Breast epithelium (tissue), 4 donors: ENCODE results near the gene ARRDC5. TPM values are rescaled to one million over a fixed set of nuclear protein-coding genes. Genes with fewer than 3 reads are reported as not detected.

Source experiments
- DNase-seq, 2 donors: peaks; one replicate each; pipeline ENCODE4 v3.0.0-alpha.2; 2019; ENCODE audit warnings: low spot score in 2 of 2
- H3K27ac ChIP-seq, 2 donors: fragments of 200-600 bp; sonication (generic) in 1 of 2; one replicate each; pipeline ENCODE4 v1.5.1; 2016 to 2019; ENCODE audit warnings: mild to moderate bottlenecking in 1 of 2
- H3K27me3 ChIP-seq, 2 donors: fragments of 200-600 bp; sonication (generic) in 1 of 2; one replicate each; pipeline versions ENCODE4 v1.5.1 to v1.6.0; 2017 to 2019; ENCODE audit warnings: control low read depth in 1 of 2, mild to moderate bottlenecking in 1 of 2
- H3K36me3 ChIP-seq: fragments of 200-600 bp; one replicate; pipeline ENCODE4 v1.5.1; 2019
- H3K4me1 ChIP-seq, 2 donors: fragments of 200-600 bp; sonication (generic); one replicate each; pipeline ENCODE4 v1.5.1; 2016 to 2019; ENCODE audit warnings: control low read depth in 1 of 2
- H3K4me3 ChIP-seq, 3 donors: fragments of 200-600 bp; sonication (generic); 1 replicate in 2 of 3; 2 replicates in 1 of 3; pipeline ENCODE4 v1.5.1; 2016 to 2019; ENCODE audit warnings: mild to moderate bottlenecking in 3 of 3, moderate library complexity in 2 of 3
- H3K9me3 ChIP-seq, 2 donors: fragments of 200-600 bp; sonication (generic) in 1 of 2; one replicate each; pipeline ENCODE4 v1.5.1; 2016 to 2019; ENCODE audit warnings: control low read depth in 1 of 2
- POLR2A ChIP-seq: fragments of 450-650 bp; IDR thresholded peaks from one replicate; pipeline ENCODE4 v1.6.1; 2016; ENCODE audit warnings: antibody characterized with exemption, mild to moderate bottlenecking, moderate library complexity
- POLR2AphosphoS5 ChIP-seq, 3 donors: sonication (generic); formaldehyde crosslinking; IDR thresholded peaks; one replicate each; pipeline ENCODE4 v1.6.1; 2017; ENCODE audit warnings: antibody characterized with exemption in 3 of 3
- intact Hi-C: fragments of 100-400 bp; cut with DNase I; formaldehyde crosslinking; loops from one replicate; pipeline ENCODE4 v1.15.1; 2023; ENCODE audit warnings: low total_unique reads
- total RNA-seq, 3 donors: library from RNA; depleted of rRNA; stranded (reverse); fragments of >200 nt; gene quantifications; one replicate each; pipeline ENCODE4 v1.1.0, GENCODE V29; 2016
- TF ChIP-seq, protein P1 (sequence below), 3 donors: fragments of 450-650 bp; IDR thresholded peaks; one replicate each; pipeline ENCODE4 v1.5.1; 2016 to 2017; ENCODE audit warnings: antibody characterized with exemption in 3 of 3, mild to moderate bottlenecking in 3 of 3, moderate library complexity in 3 of 3

ARRDC5 gene
- total RNA-seq, 3 donors from 2014 or later = 0.64 TPM; not detected in 2

DNA sequence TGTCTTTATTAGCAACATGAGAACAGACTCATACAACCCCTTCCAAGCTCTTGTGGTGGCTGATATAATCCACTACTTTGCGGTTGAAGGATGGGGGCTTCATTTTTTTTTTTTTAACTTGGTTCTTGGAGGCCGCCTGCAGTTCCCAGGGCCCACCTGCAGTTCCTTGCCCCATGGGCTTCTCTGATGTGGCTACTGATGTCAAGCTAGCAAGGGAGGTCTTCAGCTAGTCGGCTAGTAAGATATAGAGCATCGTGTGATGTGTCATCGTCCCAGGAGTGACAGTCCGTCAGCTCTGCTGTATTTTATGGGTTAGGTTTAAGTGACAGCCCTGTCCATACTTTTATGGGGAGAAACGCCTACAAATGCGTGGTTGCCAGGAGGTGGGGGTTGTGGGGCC, 32.7 kb upstream of the ARRDC5 start:
- Histone ChIP-seq H3K27ac (no peak overlapping the region), H3K27me3 (no peaks in the 10 kb centered on the region), H3K36me3 (no peaks in the 10 kb centered on the region), H3K9me3 (no peaks in the 10 kb centered on the region), H3K4me3 (no peak overlapping the region), H3K4me1 (no peaks in the 10 kb centered on the region)
- no peak for TF ChIP-seq POLR2A
- TF ChIP-seq, protein P1, sequence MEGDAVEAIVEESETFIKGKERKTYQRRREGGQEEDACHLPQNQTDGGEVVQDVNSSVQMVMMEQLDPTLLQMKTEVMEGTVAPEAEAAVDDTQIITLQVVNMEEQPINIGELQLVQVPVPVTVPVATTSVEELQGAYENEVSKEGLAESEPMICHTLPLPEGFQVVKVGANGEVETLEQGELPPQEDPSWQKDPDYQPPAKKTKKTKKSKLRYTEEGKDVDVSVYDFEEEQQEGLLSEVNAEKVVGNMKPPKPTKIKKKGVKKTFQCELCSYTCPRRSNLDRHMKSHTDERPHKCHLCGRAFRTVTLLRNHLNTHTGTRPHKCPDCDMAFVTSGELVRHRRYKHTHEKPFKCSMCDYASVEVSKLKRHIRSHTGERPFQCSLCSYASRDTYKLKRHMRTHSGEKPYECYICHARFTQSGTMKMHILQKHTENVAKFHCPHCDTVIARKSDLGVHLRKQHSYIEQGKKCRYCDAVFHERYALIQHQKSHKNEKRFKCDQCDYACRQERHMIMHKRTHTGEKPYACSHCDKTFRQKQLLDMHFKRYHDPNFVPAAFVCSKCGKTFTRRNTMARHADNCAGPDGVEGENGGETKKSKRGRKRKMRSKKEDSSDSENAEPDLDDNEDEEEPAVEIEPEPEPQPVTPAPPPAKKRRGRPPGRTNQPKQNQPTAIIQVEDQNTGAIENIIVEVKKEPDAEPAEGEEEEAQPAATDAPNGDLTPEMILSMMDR (IDR thresholded peaks at IDR 0.05) = no peak
- no peak for TF ChIP-seq POLR2AphosphoS5 (IDR thresholded peaks at IDR 0.05)
- intact Hi-C loops = no loop called here
- no peak for DNase-seq

DNA sequence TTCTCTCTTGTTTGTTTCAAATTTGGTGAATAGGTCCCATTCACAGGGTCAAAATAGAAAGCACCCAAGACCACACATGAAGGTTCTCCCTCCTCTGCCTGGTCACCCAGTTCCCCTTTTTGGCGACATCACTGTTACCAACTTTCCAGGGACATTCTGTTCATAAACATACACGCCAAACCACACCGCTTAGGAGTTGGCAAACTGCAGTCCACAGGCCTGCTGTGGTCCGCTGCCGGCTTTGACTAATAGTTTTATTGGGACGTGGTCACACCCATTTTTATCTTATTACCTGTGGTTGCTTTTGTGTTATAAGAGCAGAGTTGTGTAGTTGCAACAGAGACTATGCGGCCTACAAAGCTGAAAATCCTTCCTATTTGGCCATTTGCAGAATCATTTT, 30.8 kb upstream of the ARRDC5 start:
- intact Hi-C loops = no loop called here
- Histone ChIP-seq H3K27me3 (no peaks in the 10 kb centered on the region), H3K4me3 (no peak overlapping the region), H3K36me3 (no peaks in the 10 kb centered on the region), H3K9me3 (no peaks in the 10 kb centered on the region), H3K4me1 (no peaks in the 10 kb centered on the region), H3K27ac (no peak overlapping the region)
- DNase-seq = peak in 1 of 2 donors; percentile 38
- TF ChIP-seq, protein P1 (IDR thresholded peaks at IDR 0.05) = no peak
- TF ChIP-seq POLR2AphosphoS5 (IDR thresholded peaks at IDR 0.05) (no peak), POLR2A (no peak)

DNA sequence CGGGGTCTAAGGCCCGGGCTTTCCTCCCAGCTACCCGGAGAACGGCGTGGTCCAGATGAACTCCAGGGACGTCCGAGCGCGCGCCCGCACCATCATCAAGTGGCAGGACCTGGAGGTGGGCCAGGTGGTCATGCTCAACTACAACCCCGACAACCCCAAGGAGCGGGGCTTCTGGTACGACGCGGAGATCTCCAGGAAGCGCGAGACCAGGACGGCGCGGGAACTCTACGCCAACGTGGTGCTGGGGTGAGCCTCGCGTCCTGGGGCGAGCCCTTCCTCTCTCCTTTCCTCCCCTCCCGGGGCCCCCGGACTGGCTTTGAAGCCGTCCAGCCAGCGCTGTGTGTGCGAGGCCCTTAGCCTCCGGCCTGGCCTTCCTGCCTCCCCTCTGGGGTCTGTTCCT, 30.0 kb upstream of the ARRDC5 start:
- TF ChIP-seq POLR2AphosphoS5 (IDR thresholded peaks at IDR 0.05) (no peak), POLR2A (no peak)
- TF ChIP-seq, protein P1 (IDR thresholded peaks at IDR 0.05) = no peak
- no peak for DNase-seq
- Histone ChIP-seq H3K27me3 (no peaks in the 10 kb centered on the region), H3K36me3 (no peaks in the 10 kb centered on the region), H3K4me3 (no peak overlapping the region), H3K27ac (no peak overlapping the region), H3K4me1 (no peaks in the 10 kb centered on the region), H3K9me3 (no peaks in the 10 kb centered on the region)
- intact Hi-C loops = no loop called here

DNA sequence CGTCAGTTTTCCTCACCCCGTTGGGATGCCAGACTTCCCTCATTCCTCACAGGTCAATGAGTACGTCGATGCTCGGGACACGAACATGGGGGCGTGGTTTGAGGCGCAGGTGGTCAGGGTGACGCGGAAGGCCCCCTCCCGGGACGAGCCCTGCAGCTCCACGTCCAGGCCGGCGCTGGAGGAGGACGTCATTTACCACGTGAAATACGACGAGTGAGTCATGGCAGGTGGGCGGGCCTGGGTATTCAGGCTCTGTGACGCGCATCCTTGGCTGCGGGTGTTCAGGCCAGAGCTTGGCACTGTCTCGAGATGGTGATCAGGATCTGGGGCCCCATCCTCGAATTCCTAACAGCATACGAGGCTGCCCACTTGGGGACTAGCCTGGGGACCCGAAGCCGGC, 28.0 kb upstream of the ARRDC5 start:
- H3K27ac ChIP-seq = no peak overlapping the region
- intact Hi-C loops = no loop called here
- TF ChIP-seq POLR2A = no peak
- no peak for TF ChIP-seq POLR2AphosphoS5 (IDR thresholded peaks at IDR 0.05)
- TF ChIP-seq, protein P1 (IDR thresholded peaks at IDR 0.05) = no peak

DNA sequence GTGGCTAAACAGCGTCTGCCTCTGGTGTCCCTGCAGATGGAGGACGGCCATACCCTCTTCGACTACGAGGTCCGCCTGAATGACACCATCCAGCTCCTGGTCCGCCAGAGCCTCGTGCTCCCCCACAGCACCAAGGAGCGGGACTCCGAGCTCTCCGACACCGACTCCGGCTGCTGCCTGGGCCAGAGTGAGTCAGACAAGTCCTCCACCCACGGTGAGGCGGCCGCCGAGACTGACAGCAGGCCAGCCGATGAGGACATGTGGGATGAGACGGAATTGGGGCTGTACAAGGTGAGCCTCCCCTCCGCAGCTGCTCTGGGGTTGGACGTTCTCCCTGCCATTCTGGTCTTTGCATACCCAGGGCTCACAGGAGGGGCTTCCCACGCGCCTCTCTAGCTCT, 26.5 kb upstream of the ARRDC5 start:
- TF ChIP-seq POLR2AphosphoS5 (IDR thresholded peaks at IDR 0.05) (no peak), POLR2A (no peak)
- TF ChIP-seq, protein P1 (IDR thresholded peaks at IDR 0.05) = no peak
- intact Hi-C loops = no loop called here
- Histone ChIP-seq H3K9me3 (no peaks in the 10 kb centered on the region), H3K4me1 (no peaks in the 10 kb centered on the region), H3K27me3 (no peaks in the 10 kb centered on the region), H3K27ac (no peak overlapping the region), H3K36me3 (no peaks in the 10 kb centered on the region), H3K4me3 (no peak overlapping the region)
- DNase-seq = no peak

More for the DNA sequence above, 28.0 kb upstream of the ARRDC5 start:
- Histone ChIP-seq H3K36me3 (no peaks in the 10 kb centered on the region), H3K4me3 (no peak overlapping the region), H3K27me3 (no peaks in the 10 kb centered on the region), H3K4me1 (no peaks in the 10 kb centered on the region), H3K9me3 (no peaks in the 10 kb centered on the region)
- DNase-seq = no peak
